SK-N-SH (cell line): Measurements from ENCODE around the gene MEX3D. TPM values are rescaled to one million over a fixed set of nuclear protein-coding genes. Genes with fewer than 3 reads are reported as not detected.

Experiments
- CTCF ChIA-PET: fragments of 300-600, 350-600 bp; formaldehyde crosslinking; extraction: SDS; loops from one replicate; lab custom pipeline; 2021; lab: Yijun Ruan, JAX
- POLR2A ChIA-PET: fragments of 350-600 bp; sonication (Branson Sonifier 250); formaldehyde crosslinking; extraction: SDS; loops from one replicate; lab custom pipeline; 2020; ENCODE audit warnings: antibody characterized with exemption, inconsistent platforms; lab: Yijun Ruan, JAX
- DNase-seq: peaks from one replicate; pipeline ENCODE4 v3.0.0; 2012
- H2AFZ ChIP-seq: fragments of 200-600 bp; sonication (generic); 2 replicates; pipeline ENCODE4 v1.8.1; 2016; ENCODE audit warnings: antibody characterized with exemption, mild to moderate bottlenecking, low read depth
- H3F3A ChIP-seq: fragments of 200-600 bp; sonication (generic); replicated peaks from 2 replicates; pipeline ENCODE3; 2016; ENCODE audit warnings: antibody characterized with exemption, mild to moderate bottlenecking; ENCODE audit not compliant: insufficient read depth
- H3K27ac ChIP-seq, 2 experiments: fragments of 200-500 bp in 1 of 2; fragments of 200-600 bp in 1 of 2; sonication (Bioruptor generic) in 1 of 2; sonication (generic), shearing (Covaris generic) in 1 of 2; 2 replicates each; pipeline versions ENCODE4 v1.5.1 to v1.6.1; 2014 to 2016; ENCODE audit warnings: low read depth in 2 of 2, inconsistent platforms in 1 of 2, low read length in 1 of 2, mild to moderate bottlenecking in 1 of 2, mixed read lengths in 1 of 2
- H3K27me3 ChIP-seq: fragments of 200-600 bp; sonication (generic), shearing (Covaris generic); 2 replicates; pipeline ENCODE4 v1.6.1; 2016; ENCODE audit warnings: mixed run types; ENCODE audit not compliant: insufficient read depth
- H3K36me3 ChIP-seq, 2 experiments: fragments of 200-500 bp in 1 of 2; fragments of 200-600 bp in 1 of 2; sonication (Bioruptor generic) in 1 of 2; sonication (generic) in 1 of 2; replicated peaks in 1 of 2; 2 replicates each; pipeline versions ENCODE3 to v1.5.1; 2014 to 2016; ENCODE audit warnings: low read length in 1 of 2, mild to moderate bottlenecking in 1 of 2; ENCODE audit not compliant: insufficient read depth in 2 of 2, control insufficient read depth in 1 of 2
- H3K4me1 ChIP-seq, 2 experiments: fragments of 200-500 bp in 1 of 2; fragments of 200-600 bp in 1 of 2; sonication (Bioruptor generic) in 1 of 2; sonication (generic), shearing (Covaris generic) in 1 of 2; 2 replicates each; pipeline versions ENCODE4 v1.5.1 to v1.6.1; 2014 to 2016; ENCODE audit warnings: low read depth in 1 of 2, low read length in 1 of 2, mixed run types in 1 of 2; ENCODE audit not compliant: insufficient read depth in 2 of 2, control insufficient read depth in 1 of 2
- H3K4me2 ChIP-seq: fragments of 200-600 bp; sonication (generic), shearing (Covaris generic); 2 replicates; pipeline ENCODE4 v1.6.1; 2017; ENCODE audit warnings: mixed run types
- H3K4me3 ChIP-seq, 2 experiments: fragments of 200-500 bp in 1 of 2; fragments of 200-600 bp in 1 of 2; sonication (Bioruptor generic) in 1 of 2; sonication (generic), shearing (Covaris generic) in 1 of 2; 2 replicates each; pipeline versions ENCODE4 v1.5.1 to v1.8.1; 2014 to 2016; ENCODE audit warnings: low read depth in 2 of 2, inconsistent platforms in 1 of 2, low read length in 1 of 2, mild to moderate bottlenecking in 1 of 2, mixed read lengths in 1 of 2, moderate library complexity in 1 of 2
- H3K79me2 ChIP-seq: fragments of 200-600 bp; sonication (generic); 2 replicates; pipeline ENCODE4 v1.8.1; 2017; ENCODE audit warnings: mild to moderate bottlenecking; ENCODE audit not compliant: insufficient read depth
- H3K9ac ChIP-seq: fragments of 200-600 bp; sonication (generic); 2 replicates; pipeline ENCODE4 v1.6.1; 2017; ENCODE audit warnings: mixed run types
- H3K9me2 ChIP-seq: fragments of 200-600 bp; sonication (generic); 2 replicates; pipeline ENCODE4 v1.6.1; 2017; ENCODE audit warnings: mixed run types
- H3K9me3 ChIP-seq: fragments of 200-600 bp; sonication (generic); 2 replicates; pipeline ENCODE4 v1.6.1; 2017; ENCODE audit warnings: mixed run types, mild to moderate bottlenecking, moderate library complexity
- H4K20me1 ChIP-seq: fragments of 200-600 bp; sonication (generic); 2 replicates; pipeline ENCODE4 v1.6.1; 2017; ENCODE audit warnings: mild to moderate bottlenecking, mixed run types; ENCODE audit not compliant: insufficient read depth
- ELF1 ChIP-seq: IDR thresholded peaks from 2 replicates; pipeline ENCODE4 v1.4.0; 2012
- FOXJ3 ChIP-seq: sonication (generic); formaldehyde crosslinking; IDR thresholded peaks from 2 replicates; pipeline ENCODE4 v1.5.1; 2020; ENCODE audit warnings: mild to moderate bottlenecking, missing genetic modification reagents
- GATA2 ChIP-seq: sonication (generic); formaldehyde crosslinking; IDR thresholded peaks from 2 replicates; pipeline ENCODE4 v1.5.0; 2020; ENCODE audit warnings: mild to moderate bottlenecking, missing genetic modification reagents
- MXI1 ChIP-seq: IDR thresholded peaks from 2 replicates; pipeline ENCODE4 v1.6.1; 2012; ENCODE audit warnings: mild to moderate bottlenecking, low read depth, low read length, improper control_type of control experiment
- POLR2AphosphoS5 ChIP-seq: IDR thresholded peaks from 2 replicates; pipeline ENCODE4 v1.6.1; 2012; ENCODE audit warnings: low read depth, low read length
- SIN3A ChIP-seq: IDR thresholded peaks from 2 replicates; pipeline ENCODE4 v1.6.1; 2012; ENCODE audit warnings: low read depth, mild to moderate bottlenecking, low read length, moderate library complexity, borderline replicate concordance
- TAF1 ChIP-seq: IDR thresholded peaks from 2 replicates; pipeline ENCODE4 v1.6.1; 2012; ENCODE audit warnings: low read depth, mild to moderate bottlenecking, low read length, moderate library complexity, borderline replicate concordance
- TEAD4 ChIP-seq: IDR thresholded peaks from 2 replicates; pipeline ENCODE4 v1.4.0; 2012; ENCODE audit warnings: mild to moderate bottlenecking, borderline replicate concordance; ENCODE audit not compliant: insufficient read depth
- WGBS: methylation state at CpG from one replicate; pipeline ENCODE4 v1.1.6; 2017; ENCODE audit warnings: low lambda C conversion rate; 5-methylcytosine and 5-hydroxymethylcytosine counted together
- polyA plus RNA-seq, 3 experiments: library from polyadenylated mRNA; depleted of rRNA; stranded (reverse); fragments of >200 nt; gene quantifications; 2 replicates each; pipeline ENCODE4 v1.2.3, GENCODE V29; 2012
- TF ChIP-seq, protein P1 (sequence below): IDR thresholded peaks from 2 replicates; pipeline ENCODE4 v1.6.1; 2012; ENCODE audit warnings: mild to moderate bottlenecking, low read depth, low read length, moderate library complexity
- TF ChIP-seq, protein P2 (sequence below): IDR thresholded peaks from 2 replicates; pipeline ENCODE4 v1.4.0; 2012; ENCODE audit warnings: low read depth, borderline replicate concordance
- TF ChIP-seq, protein P3 (sequence below): fragments of 200-600 bp; sonication (generic); IDR thresholded peaks from 2 replicates; pipeline ENCODE4 v1.6.1; 2017; ENCODE audit warnings: antibody characterized with exemption, mild to moderate bottlenecking, moderate library complexity
- TF ChIP-seq, protein P4 (sequence below): fragments of 150-350 bp; IDR thresholded peaks from 2 replicates; pipeline ENCODE4 v1.6.1; 2016; ENCODE audit warnings: mild to moderate bottlenecking, low read depth, low read length

The MEX3D gene
- polyA plus RNA-seq, 1 of the 3 experiments (the other 2 are of a cell fraction), result 14.9 TPM

DNA sequence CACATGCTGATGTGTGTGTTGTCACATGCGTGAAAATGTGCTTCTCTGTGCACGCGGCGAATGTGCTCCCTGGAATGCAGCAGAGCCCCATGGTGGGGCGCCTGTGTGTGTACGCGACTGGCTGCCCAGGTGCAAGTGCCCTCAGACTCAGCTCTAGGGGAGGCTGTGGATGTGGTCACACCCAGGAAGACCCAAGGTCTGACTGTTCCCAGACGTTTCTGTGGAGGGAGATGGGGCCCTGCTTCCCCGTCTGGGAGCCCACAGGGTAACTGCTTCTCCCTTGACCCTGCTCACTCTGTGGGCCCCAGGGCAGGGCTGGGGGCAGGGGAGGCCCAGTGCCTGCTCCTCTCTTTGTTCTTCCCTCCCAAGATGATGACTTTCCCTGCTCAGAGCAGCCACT lies 45.0 kb upstream of the MEX3D start:
- H3K27me3 ChIP-seq, result no peaks in the 10 kb centered on the region
- H3K4me1 ChIP-seq, result no peaks in the 10 kb centered on the region; a peak in 1 of 4 replicates
- no peak for DNase-seq
- H3K9me3 ChIP-seq, result no peaks in the 10 kb centered on the region
- ChIA-PET POLR2A (interaction anchor here (0.7 to 1.0 kb wide), 2 partner anchors 9 to 15 kb away, joined by 3 read pairs; no protein-coding TSS in a partner anchor), CTCF (interaction anchor here (1.5 to 1.6 kb wide), 2 partner anchors 11 to 67 kb away, joined by 5 read pairs; no protein-coding TSS in a partner anchor)
- H2AFZ ChIP-seq, result no peak overlapping the region
- H3K27ac ChIP-seq, result no peak overlapping the region
- no peaks in the 10 kb centered on the region for H3K79me2 ChIP-seq
- WGBS, result 84% methylated on average over 8 of the region's 9 CpGs
- H3K4me2 ChIP-seq, result no peak overlapping the region
- no peaks in the 10 kb centered on the region for H3K9me2 ChIP-seq
- peaks cover 7% of the 10 kb centered on the region for H3F3A ChIP-seq
- H3K36me3 ChIP-seq, result peaks cover 3 to 69% of the 10 kb centered on the region in 2 experiments
- H4K20me1 ChIP-seq, result peaks cover 10% of the 10 kb centered on the region; the same call in 1 of the 2 replicates
- no peak overlapping the region for H3K4me3 ChIP-seq
- TF ChIP-seq TAF1 (no peak), SIN3A (no peak), MXI1 (no peak), GATA2 (no peak), TEAD4 (no peak), FOXJ3 (CRISPR knock-in tag) (no peak)
- TF ChIP-seq, protein P1, sequence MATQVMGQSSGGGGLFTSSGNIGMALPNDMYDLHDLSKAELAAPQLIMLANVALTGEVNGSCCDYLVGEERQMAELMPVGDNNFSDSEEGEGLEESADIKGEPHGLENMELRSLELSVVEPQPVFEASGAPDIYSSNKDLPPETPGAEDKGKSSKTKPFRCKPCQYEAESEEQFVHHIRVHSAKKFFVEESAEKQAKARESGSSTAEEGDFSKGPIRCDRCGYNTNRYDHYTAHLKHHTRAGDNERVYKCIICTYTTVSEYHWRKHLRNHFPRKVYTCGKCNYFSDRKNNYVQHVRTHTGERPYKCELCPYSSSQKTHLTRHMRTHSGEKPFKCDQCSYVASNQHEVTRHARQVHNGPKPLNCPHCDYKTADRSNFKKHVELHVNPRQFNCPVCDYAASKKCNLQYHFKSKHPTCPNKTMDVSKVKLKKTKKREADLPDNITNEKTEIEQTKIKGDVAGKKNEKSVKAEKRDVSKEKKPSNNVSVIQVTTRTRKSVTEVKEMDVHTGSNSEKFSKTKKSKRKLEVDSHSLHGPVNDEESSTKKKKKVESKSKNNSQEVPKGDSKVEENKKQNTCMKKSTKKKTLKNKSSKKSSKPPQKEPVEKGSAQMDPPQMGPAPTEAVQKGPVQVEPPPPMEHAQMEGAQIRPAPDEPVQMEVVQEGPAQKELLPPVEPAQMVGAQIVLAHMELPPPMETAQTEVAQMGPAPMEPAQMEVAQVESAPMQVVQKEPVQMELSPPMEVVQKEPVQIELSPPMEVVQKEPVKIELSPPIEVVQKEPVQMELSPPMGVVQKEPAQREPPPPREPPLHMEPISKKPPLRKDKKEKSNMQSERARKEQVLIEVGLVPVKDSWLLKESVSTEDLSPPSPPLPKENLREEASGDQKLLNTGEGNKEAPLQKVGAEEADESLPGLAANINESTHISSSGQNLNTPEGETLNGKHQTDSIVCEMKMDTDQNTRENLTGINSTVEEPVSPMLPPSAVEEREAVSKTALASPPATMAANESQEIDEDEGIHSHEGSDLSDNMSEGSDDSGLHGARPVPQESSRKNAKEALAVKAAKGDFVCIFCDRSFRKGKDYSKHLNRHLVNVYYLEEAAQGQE, result no peak
- TF ChIP-seq, protein P2, sequence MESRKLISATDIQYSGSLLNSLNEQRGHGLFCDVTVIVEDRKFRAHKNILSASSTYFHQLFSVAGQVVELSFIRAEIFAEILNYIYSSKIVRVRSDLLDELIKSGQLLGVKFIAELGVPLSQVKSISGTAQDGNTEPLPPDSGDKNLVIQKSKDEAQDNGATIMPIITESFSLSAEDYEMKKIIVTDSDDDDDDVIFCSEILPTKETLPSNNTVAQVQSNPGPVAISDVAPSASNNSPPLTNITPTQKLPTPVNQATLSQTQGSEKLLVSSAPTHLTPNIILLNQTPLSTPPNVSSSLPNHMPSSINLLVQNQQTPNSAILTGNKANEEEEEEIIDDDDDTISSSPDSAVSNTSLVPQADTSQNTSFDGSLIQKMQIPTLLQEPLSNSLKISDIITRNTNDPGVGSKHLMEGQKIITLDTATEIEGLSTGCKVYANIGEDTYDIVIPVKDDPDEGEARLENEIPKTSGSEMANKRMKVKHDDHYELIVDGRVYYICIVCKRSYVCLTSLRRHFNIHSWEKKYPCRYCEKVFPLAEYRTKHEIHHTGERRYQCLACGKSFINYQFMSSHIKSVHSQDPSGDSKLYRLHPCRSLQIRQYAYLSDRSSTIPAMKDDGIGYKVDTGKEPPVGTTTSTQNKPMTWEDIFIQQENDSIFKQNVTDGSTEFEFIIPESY, result no peak
- TF ChIP-seq, all 33 proteins: peak for 0
- H3K9ac ChIP-seq, result no peak overlapping the region

DNA sequence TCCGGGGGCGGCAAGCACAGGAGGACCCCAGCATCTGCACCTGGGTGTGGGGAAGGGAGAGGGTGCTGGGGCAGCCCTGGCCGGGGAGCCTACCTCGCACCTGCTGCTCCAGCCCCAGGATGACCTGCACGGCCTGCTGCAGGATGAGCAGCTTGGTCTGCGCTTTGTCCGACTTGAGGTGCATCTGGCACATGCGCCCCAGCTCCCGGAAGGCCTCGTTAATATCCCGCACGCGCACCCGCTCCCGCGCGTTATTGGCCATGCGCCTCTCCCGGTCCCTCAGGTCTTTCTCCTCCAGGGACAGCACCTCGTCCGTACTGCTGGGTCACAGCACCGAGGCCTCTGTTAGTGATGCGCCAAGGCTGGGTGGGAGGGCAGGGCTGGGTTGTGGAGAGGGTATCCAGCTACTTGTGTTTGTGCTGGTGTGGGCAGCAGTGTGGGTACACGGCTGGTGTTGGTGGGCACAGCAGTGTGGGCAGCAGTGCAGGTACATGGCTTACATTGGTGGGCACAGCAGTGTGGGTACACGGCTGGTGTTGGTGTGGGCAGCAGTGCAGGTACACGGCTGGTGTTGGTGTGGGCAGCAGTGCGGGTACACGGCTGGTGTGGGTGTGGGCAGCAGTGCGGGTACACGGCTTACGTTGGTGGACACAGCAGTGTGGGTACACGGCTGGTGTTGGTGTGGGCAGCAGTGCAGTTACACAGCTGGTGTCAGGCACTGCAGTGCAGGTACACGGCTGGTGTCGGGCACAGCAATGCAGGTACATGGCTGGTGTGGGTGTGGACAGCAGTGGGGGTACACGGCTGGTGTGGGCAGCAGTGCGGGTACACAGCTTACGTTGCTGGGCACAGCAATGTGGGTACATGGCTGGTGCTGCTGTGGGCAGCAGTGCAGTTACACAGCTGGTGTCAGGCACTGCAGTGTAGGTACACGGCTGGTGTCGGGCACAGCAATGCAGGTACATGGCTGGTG lies 44.3 kb upstream of the MEX3D start:
- H3K4me3 ChIP-seq, result no peak overlapping the region
- H2AFZ ChIP-seq, result no peak overlapping the region
- no peak overlapping the region for H3K9ac ChIP-seq
- peaks cover 9% of the 10 kb centered on the region for H3F3A ChIP-seq
- no peaks in the 10 kb centered on the region; a peak in 1 of 4 replicates for H3K4me1 ChIP-seq
- H3K79me2 ChIP-seq, result no peaks in the 10 kb centered on the region
- DNase-seq, result no peak
- POLR2A ChIA-PET, result no interaction called here
- peaks cover 3% of the 10 kb centered on the region; the same call in 1 of the 2 replicates for H4K20me1 ChIP-seq
- H3K9me2 ChIP-seq, result no peaks in the 10 kb centered on the region
- H3K9me3 ChIP-seq, result no peaks in the 10 kb centered on the region
- no peak overlapping the region for H3K27ac ChIP-seq
- no peak overlapping the region for H3K4me2 ChIP-seq
- CTCF ChIA-PET, result interaction anchor here (1.5 kb wide), 1 partner anchor 12 kb away, joined by 5 read pairs; no protein-coding TSS in a partner anchor
- H3K36me3 ChIP-seq, result peaks cover 3 to 64% of the 10 kb centered on the region in 2 experiments
- WGBS, result 95% methylated on average over 38 of the region's 39 CpGs
- no peaks in the 10 kb centered on the region for H3K27me3 ChIP-seq
- TF ChIP-seq, protein P3, sequence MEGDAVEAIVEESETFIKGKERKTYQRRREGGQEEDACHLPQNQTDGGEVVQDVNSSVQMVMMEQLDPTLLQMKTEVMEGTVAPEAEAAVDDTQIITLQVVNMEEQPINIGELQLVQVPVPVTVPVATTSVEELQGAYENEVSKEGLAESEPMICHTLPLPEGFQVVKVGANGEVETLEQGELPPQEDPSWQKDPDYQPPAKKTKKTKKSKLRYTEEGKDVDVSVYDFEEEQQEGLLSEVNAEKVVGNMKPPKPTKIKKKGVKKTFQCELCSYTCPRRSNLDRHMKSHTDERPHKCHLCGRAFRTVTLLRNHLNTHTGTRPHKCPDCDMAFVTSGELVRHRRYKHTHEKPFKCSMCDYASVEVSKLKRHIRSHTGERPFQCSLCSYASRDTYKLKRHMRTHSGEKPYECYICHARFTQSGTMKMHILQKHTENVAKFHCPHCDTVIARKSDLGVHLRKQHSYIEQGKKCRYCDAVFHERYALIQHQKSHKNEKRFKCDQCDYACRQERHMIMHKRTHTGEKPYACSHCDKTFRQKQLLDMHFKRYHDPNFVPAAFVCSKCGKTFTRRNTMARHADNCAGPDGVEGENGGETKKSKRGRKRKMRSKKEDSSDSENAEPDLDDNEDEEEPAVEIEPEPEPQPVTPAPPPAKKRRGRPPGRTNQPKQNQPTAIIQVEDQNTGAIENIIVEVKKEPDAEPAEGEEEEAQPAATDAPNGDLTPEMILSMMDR, result no peak
- TF ChIP-seq ELF1, result no peak
- TF ChIP-seq, protein P4, sequence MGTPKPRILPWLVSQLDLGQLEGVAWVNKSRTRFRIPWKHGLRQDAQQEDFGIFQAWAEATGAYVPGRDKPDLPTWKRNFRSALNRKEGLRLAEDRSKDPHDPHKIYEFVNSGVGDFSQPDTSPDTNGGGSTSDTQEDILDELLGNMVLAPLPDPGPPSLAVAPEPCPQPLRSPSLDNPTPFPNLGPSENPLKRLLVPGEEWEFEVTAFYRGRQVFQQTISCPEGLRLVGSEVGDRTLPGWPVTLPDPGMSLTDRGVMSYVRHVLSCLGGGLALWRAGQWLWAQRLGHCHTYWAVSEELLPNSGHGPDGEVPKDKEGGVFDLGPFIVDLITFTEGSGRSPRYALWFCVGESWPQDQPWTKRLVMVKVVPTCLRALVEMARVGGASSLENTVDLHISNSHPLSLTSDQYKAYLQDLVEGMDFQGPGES, result no peak
- TF ChIP-seq POLR2AphosphoS5, result no peak
- TF ChIP-seq, protein P2, result no peak
